ENCODE results near the gene REEP5.

DNA sequence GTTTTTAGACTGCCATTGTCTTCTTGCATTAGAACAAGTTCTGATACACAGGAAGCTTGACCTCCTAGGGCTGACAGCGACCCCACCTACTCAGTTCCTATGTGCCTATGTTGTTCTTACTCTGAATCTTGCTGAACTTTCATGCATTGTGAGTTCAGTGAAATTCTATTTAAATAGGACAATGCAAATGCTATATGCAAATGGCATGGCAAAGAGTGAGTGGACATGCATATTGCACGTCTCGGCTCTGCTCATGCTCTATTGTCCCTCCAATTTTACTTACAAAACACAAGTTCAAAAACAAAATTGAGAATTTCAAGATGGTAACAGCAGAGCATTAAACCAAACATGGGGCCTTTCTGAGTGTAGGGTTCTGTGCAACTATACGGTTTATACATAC, 49.2 kb upstream of the REEP5 start:
- TF ChIP-seq, protein P1, sequence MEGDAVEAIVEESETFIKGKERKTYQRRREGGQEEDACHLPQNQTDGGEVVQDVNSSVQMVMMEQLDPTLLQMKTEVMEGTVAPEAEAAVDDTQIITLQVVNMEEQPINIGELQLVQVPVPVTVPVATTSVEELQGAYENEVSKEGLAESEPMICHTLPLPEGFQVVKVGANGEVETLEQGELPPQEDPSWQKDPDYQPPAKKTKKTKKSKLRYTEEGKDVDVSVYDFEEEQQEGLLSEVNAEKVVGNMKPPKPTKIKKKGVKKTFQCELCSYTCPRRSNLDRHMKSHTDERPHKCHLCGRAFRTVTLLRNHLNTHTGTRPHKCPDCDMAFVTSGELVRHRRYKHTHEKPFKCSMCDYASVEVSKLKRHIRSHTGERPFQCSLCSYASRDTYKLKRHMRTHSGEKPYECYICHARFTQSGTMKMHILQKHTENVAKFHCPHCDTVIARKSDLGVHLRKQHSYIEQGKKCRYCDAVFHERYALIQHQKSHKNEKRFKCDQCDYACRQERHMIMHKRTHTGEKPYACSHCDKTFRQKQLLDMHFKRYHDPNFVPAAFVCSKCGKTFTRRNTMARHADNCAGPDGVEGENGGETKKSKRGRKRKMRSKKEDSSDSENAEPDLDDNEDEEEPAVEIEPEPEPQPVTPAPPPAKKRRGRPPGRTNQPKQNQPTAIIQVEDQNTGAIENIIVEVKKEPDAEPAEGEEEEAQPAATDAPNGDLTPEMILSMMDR (conservative IDR thresholded peaks at IDR 0.05), result no peak
- no peak for TF ChIP-seq ZFX (IDR thresholded peaks at IDR 0.05)

Data from C4-2B (cell line).